Uterus (tissue), 4 donors: ENCODE data around the gene RGPD6. TPM values are rescaled to one million over a fixed set of nuclear protein-coding genes. Genes with fewer than 3 reads are reported as not detected.
"Not testable (repeated sequence)": the region's sequence is repeated elsewhere in the genome, so short reads cannot be mapped to it uniquely, and the experiment has no call there.

Source experiments
- DNase-seq, 2 donors: peaks; one replicate each; pipeline ENCODE4 v3.0.0-alpha.2; 2019 to 2020
- H3K27ac ChIP-seq, 2 donors: fragments of 200-600 bp; sonication (generic); 1 replicate in 1 of 2; 2 replicates in 1 of 2; pipeline ENCODE4 v1.5.1; 2016 to 2018
- H3K27me3 ChIP-seq, 2 donors: fragments of 200-600 bp; sonication (generic); one replicate each; pipeline ENCODE4 v1.5.1; 2018 to 2019; ENCODE audit warnings: control low read depth in 1 of 2
- H3K36me3 ChIP-seq, 2 donors: fragments of 200-600 bp; sonication (generic); one replicate each; pipeline ENCODE4 v1.5.1; 2019; ENCODE audit warnings: control low read depth in 1 of 2
- H3K4me1 ChIP-seq, 2 donors: fragments of 200-600 bp; sonication (generic); one replicate each; pipeline ENCODE4 v1.5.1; 2018 to 2019; ENCODE audit warnings: control low read depth in 1 of 2
- H3K4me3 ChIP-seq, 2 donors: fragments of 200-600 bp; sonication (generic); 1 replicate in 1 of 2; 2 replicates in 1 of 2; pipeline ENCODE4 v1.5.1; 2018 to 2019; ENCODE audit warnings: mild to moderate bottlenecking in 1 of 2
- H3K9me3 ChIP-seq, 2 donors: fragments of 200-600 bp; sonication (generic); one replicate each; pipeline ENCODE4 v1.5.1; 2019; ENCODE audit warnings: control low read depth in 1 of 2
- intact Hi-C: fragments of 100-400 bp; cut with DNase I; formaldehyde crosslinking; loops from one replicate; pipeline ENCODE4 v1.15.1; 2023; ENCODE audit warnings: low total_unique reads
- total RNA-seq, 4 donors: library from RNA; depleted of rRNA in 3 of 4; stranded (reverse); fragments of >200 nt in 3 of 4; gene quantifications; one replicate each; pipeline versions ENCODE4 v1.1.0 to v1.2.4, GENCODE V29; 2014 to 2023
- donor health status: DM: yes; HTN: yes; CAD: no.

The RGPD6 gene
- total RNA-seq, result 100 to 1,000 TPM in 2 of 4 donors, 10 to 100 TPM in 2; 47.1 to 142 (median 89.1) TPM

DNA sequence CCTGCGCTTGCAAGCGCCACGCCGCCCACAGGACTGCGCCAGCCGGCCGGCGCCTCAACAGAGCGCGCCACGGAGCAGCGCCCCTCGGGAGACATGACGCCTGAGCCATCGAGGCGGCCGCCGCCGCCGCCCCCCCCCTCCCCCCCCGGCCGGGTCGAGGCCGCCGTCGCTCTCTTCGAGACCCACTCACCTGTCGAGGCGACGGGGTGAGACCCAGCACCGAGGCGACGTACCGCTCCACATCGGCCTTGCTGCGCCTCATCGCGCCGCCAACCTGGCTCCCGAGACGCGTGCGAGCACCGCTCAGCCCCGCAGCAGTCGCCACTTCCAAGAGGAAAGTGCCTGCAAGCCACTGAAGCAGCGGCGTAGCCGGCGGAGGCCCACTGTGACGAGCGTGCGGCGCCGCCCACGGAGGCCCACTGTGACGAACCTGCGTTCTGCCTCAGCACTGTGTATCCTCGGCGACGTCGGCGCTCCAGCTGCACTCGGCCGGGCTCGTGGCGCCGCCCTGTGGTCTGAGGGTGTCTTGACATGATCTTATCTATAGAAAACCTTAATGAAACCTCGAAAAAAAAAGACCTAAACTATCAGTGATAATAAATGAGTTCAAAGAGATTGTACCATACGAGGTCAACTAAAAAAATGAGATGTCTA is at the start of gene RGPD6:
Gene RGPD6 (minus strand): TSS at position 460 of the 654 bp plus-strand sequence. CDS start 198 bp downstream, at position 262.
- H3K4me1 ChIP-seq, H3K4me3 ChIP-seq, H3K9me3 ChIP-seq, H3K27me3 ChIP-seq, intact Hi-C loops, H3K27ac ChIP-seq, H3K36me3 ChIP-seq, DNase-seq: not testable (repeated sequence)

- H3K27ac ChIP-seq, result not testable (repeated sequence)
Measured at GRCh38 chr2:110619326-110619939, 42.4 kb upstream of the RGPD6 start.

GRCh38 chr2:110613927-110614326 is 36.9 kb upstream of the RGPD6 start:
- H3K27me3 ChIP-seq, intact Hi-C loops, H3K4me1 ChIP-seq, H3K27ac ChIP-seq, DNase-seq, H3K36me3 ChIP-seq, H3K4me3 ChIP-seq, H3K9me3 ChIP-seq: not testable (repeated sequence)

More at GRCh38 chr2:110619326-110619939, 42.4 kb upstream of the RGPD6 start:
- intact Hi-C loops, H3K27me3 ChIP-seq, DNase-seq, H3K36me3 ChIP-seq, H3K9me3 ChIP-seq, H3K4me3 ChIP-seq, H3K4me1 ChIP-seq: not testable (repeated sequence)

- H3K36me3 ChIP-seq, intact Hi-C loops, H3K4me1 ChIP-seq, H3K9me3 ChIP-seq, DNase-seq, H3K27me3 ChIP-seq, H3K4me3 ChIP-seq, H3K27ac ChIP-seq: not testable (repeated sequence)
Measured at GRCh38 chr2:110610613-110611250, 33.7 kb upstream of the RGPD6 start.

GRCh38 chr2:110609843-110610612 is 33.0 kb upstream of the RGPD6 start:
- H3K9me3 ChIP-seq, H3K27me3 ChIP-seq, intact Hi-C loops, H3K4me3 ChIP-seq, H3K36me3 ChIP-seq, H3K4me1 ChIP-seq, DNase-seq, H3K27ac ChIP-seq: not testable (repeated sequence)

DNA sequence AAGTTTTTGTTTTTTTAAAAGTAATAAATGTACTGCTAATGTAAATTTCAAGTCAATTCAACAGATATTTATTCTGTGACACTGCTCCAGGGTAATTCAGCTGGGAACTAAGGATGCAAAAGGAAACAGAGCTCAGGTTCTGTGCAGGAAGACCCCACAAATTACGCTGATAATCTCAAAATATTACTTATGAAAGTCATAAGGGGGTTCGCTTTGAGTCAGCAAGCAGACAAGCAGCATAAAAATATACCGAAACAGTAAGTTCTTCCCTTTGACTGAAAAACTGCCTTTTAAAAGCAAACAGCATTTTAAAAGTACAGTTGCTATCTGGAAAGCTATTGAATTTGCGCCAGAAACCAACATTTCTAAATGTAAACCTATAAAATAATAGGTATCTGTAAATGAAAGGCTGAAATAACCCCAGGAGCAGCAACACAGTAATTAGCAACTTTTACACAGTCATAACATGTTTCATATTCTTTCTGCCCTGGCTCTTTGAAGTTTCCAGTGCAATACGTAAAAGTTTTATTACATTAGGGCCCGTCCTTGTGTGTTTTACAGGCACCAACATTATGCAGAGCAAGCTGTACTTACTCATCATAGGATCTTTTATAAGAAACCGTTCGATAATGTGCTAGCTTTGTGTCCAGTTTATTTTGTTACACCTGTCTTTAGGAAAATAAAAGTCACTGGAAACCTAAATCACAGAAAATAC is 31.9 kb upstream of the RGPD6 start:
- H3K4me3 ChIP-seq, H3K27me3 ChIP-seq, intact Hi-C loops: not testable (repeated sequence)

GRCh38 chr2:110605057-110605456 is 28.0 kb upstream of the RGPD6 start:
- H3K27ac ChIP-seq, H3K9me3 ChIP-seq, H3K27me3 ChIP-seq, H3K4me3 ChIP-seq, DNase-seq, intact Hi-C loops, H3K4me1 ChIP-seq, H3K36me3 ChIP-seq: not testable (repeated sequence)

More for the DNA sequence above, 31.9 kb upstream of the RGPD6 start:
- DNase-seq, H3K4me1 ChIP-seq, H3K9me3 ChIP-seq, H3K36me3 ChIP-seq, H3K27ac ChIP-seq: not testable (repeated sequence)

DNA sequence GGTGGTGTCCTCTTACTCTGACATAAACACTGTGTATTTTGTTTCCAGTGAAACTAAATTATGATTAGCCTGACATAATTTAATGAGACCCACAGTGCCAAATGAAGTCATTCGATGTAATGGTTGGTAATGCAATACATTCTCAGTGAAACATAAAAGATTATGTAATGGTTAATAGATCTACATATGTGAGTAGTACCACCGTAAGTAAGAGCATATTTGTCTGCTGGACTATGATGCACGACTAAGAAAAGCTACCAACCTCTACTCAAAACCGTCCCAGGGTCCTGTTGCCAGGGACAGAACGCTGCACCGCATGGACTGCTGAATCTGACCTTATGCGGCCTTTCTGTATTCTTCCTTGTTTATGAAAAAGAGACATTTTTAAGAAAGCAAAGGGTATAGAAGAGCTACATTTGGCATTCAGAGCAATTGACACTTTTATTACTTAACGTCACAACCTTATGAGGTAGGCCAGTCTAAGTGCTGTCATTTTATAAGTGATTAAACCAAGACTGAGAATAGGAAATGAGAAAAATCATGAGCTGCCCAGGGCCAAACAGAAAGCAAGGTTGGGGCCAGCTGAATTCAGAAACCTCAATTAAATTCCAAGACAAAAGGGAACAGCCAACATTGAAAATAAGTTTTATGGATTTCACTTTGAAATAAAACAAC is 27.0 kb upstream of the RGPD6 start:
- intact Hi-C loops, H3K9me3 ChIP-seq, H3K4me3 ChIP-seq, H3K27me3 ChIP-seq, H3K27ac ChIP-seq, DNase-seq, H3K36me3 ChIP-seq, H3K4me1 ChIP-seq: not testable (repeated sequence)

GRCh38 chr2:110602139-110602538 is 25.1 kb upstream of the RGPD6 start:
- H3K36me3 ChIP-seq, H3K4me3 ChIP-seq, H3K4me1 ChIP-seq, H3K27me3 ChIP-seq, H3K9me3 ChIP-seq, intact Hi-C loops, H3K27ac ChIP-seq, DNase-seq: not testable (repeated sequence)

DNA sequence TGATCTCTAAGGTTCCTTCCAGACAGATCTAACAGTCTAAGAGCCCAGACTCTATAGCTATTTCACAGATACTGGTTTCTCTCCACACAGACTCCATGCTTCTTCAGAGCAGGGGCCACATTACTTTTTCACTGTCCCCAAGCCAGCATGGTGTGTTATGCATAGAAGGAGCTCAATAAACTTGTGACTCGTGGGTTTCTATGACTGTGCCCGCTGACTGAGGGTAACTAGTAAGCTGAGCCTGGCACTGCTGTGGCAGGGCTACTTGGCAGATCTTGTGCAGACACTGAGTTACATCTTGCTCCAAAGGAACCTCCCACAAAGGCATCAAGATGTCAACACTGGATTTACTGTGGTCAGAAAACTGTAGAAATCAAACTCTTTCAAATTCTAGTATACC is 15.0 kb upstream of the RGPD6 start:
- H3K36me3 ChIP-seq, DNase-seq, H3K9me3 ChIP-seq, H3K27me3 ChIP-seq, H3K4me1 ChIP-seq, H3K4me3 ChIP-seq, H3K27ac ChIP-seq, intact Hi-C loops: not testable (repeated sequence)

- H3K4me1 ChIP-seq, DNase-seq, H3K4me3 ChIP-seq, H3K27me3 ChIP-seq, H3K36me3 ChIP-seq, H3K9me3 ChIP-seq, intact Hi-C loops, H3K27ac ChIP-seq: not testable (repeated sequence)
Measured at GRCh38 chr2:110589677-110590330, 12.8 kb upstream of the RGPD6 start.

GRCh38 chr2:110588520-110588919 is 11.5 kb upstream of the RGPD6 start:
- DNase-seq, H3K27ac ChIP-seq, H3K27me3 ChIP-seq, H3K36me3 ChIP-seq, H3K9me3 ChIP-seq, H3K4me3 ChIP-seq, H3K4me1 ChIP-seq, intact Hi-C loops: not testable (repeated sequence)
